ENCODE results near the gene PPP1R12B.
A peak's percentile ranks its signal among the peaks of the same experiment; 100 is the strongest.
"Not testable (repeated sequence)": the region's sequence is repeated elsewhere in the genome, so short reads cannot be mapped to it uniquely, and the experiment has no call there.

The PPP1R12B gene

DNA sequence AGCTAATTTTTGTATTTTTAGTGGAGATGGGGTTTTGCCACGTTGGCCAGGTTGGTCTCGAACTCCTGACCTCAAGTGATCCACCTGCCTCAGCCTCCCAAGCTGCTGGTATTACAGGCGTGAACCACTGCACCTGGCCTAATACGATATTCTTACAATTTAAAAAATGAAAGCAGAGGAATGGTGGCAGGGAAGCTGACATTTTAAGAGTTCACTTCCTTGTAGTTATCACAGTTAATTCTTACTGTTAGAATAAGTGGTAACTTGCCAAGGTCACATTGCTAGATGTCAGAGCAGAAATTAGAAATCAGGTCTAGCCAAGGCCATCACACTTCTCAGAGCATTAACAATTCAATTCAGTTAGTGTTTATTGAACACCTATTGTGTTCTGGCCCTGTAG is 207.5 kb downstream of the PPP1R12B start:
- not testable (repeated sequence) for DNase-seq (ENCODE audit: low spot score)

- not testable (repeated sequence) for DNase-seq (ENCODE audit: low spot score)
Measured at GRCh38 chr1:202557662-202558061, 209.2 kb downstream of the PPP1R12B start.

DNA sequence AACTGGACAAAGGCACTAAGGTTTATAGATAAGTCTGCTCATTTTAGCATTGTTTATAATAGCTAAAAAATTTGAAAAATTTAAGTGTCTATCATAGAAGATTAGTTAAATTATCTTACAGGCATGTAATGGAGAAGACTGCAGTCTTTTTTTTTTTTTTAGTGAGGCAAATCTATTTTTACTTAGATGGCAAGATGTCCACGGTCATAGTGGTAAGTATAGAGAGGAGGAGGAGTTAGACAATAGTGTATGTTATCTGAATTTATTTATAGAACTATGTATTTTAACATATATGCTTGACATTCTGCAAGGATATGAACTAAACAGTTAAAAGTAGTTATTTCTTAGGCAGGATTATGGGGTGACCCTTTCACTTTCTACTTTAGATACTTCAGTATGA is 212.7 kb downstream of the PPP1R12B start:
- DNase-seq (ENCODE audit: low spot score) = no peak

DNA sequence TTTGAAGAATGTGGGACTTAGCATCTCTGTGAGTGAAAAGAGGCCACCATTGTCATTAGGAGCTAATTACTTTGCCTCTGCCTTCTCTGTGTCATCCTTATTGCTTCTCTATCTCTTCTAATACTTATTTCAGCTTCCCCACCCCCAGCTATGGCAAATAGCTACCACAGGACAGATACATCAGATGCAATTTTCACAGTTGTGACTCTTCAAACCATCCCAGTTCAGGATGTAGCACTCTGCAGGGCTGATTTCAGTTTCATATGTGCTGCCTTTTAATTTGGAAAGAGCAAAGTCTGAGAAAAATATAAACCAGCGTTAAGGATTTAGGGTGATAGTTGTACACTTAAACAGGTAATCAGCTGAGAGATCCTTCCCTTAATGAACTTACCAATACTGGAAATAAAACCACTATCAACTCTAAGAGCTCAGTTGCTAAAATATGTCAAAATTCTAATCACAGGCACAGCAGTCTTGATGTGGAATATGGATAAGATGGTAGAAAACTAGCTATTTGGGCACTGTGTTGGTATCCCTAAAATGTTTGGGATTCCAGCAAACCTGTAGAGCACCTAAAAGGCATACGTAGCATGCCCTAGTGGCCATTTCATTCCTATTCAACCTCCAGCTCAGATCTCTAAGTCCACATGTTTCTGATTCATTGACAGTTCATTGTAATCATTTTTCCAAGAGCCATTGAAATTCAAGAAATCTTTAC is 213.4 kb downstream of the PPP1R12B start:
- peak; percentile 13 for DNase-seq (ENCODE audit: low spot score)

- DNase-seq (ENCODE audit: low spot score) = no peak
Measured at GRCh38 chr1:202562444-202563060, 214.1 kb downstream of the PPP1R12B start.

DNA sequence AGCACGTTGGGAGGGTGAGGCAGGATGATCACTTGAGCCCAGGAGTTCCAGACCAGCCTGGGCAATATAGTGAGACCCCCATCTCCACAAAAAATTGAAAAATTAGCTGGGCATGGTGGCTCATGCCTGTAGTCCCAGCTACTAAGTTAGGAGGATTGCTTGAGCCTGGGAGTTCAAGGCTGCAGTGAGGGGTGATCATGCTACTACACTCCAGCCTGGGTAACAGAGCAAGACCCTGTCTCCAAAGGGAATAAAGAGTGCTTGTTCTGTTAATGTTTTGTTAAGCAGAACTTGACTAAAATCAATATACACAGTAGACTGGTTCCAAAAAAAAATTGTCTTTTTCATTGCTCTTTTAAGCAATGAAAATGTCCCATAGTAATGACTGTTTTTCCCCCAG is 215.3 kb downstream of the PPP1R12B start:
- no peak for DNase-seq (ENCODE audit: low spot score)

DNA sequence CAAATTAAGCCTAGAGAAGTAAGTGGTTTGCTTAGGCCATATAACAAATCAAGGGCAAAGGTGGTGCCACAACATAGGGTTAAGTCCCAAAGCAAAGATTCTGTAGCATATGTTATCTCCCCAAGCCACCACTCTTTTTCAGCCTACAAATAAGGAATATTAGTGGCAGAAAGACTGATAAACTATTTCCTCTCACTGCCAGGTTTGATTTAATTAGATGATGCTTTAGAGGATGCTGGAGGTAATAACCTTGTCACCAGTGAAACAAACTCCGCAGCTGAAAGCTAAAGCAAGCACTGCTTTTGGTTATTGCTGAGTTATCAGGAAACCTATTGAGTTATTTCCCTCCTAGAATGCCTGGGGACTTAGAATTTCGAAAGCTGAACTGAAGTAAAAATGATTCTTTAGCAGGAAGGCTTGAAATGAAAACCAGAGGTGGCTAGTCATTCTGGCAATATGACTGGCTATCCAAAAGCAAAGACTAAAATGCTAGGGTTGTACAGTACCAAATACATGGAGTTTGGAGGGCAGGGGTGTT is 216.5 kb downstream of the PPP1R12B start:
- peak; percentile 45 for DNase-seq (ENCODE audit: low spot score)

DNA sequence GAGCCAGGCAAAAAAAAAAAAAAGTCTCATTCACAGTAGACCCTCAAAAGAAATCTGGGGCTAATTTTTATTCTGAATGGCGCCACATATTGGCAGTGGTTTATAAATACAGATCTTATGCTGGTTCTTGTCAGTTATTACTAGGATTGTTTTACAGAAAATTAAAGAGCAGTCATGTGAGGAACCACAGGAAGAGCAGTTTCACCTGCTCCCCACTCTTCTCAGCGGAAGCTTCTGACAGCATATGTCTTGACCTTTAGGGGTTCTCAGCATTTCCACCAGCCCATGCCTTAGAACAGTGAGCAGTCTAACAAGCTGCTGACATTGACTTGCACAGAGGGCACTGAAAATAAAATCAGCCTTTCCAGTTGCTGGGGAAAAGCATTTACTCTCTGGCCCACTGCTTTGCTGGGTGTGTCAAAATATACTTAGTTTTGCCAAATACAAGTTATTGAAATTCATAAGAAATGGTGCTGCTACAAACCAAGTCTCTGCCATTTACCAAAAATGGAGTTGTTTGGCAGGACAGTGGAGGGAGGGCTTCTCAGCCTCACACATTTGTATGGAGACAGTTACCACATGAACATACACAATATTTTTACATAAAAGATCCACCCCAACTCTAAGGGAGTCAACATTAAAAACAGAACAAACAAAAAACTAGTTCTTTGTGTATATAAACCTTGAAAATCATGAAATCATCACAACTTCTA is 217.5 kb downstream of the PPP1R12B start:
- peak; percentile 11 for DNase-seq (ENCODE audit: low spot score)

GRCh38 chr1:202567738-202568137 is 219.2 kb downstream of the PPP1R12B start:
- DNase-seq (ENCODE audit: low spot score) = no peak

DNA sequence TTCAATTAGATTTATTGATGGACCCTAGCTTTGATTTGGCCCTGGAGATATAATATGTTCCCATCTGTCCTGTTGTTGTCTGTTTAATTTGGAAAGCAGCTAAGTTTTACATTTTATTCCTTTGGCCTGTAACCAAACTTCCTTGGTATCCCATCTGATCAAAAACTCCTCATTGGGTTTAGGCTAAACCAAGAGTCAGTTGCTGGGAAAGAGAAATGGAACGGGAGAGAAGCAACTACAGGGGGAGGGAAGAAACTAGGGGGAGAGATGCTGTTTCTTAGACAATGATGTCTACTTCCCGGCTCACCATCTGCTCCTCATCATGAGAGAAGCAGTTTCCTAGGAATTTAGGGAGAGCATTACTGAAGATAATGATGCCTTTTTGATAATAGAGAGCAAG is 219.9 kb downstream of the PPP1R12B start:
- DNase-seq (ENCODE audit: low spot score) = no peak

- DNase-seq (ENCODE audit: low spot score) = no peak
Measured at GRCh38 chr1:202568826-202569225, 220.3 kb downstream of the PPP1R12B start.

DNA sequence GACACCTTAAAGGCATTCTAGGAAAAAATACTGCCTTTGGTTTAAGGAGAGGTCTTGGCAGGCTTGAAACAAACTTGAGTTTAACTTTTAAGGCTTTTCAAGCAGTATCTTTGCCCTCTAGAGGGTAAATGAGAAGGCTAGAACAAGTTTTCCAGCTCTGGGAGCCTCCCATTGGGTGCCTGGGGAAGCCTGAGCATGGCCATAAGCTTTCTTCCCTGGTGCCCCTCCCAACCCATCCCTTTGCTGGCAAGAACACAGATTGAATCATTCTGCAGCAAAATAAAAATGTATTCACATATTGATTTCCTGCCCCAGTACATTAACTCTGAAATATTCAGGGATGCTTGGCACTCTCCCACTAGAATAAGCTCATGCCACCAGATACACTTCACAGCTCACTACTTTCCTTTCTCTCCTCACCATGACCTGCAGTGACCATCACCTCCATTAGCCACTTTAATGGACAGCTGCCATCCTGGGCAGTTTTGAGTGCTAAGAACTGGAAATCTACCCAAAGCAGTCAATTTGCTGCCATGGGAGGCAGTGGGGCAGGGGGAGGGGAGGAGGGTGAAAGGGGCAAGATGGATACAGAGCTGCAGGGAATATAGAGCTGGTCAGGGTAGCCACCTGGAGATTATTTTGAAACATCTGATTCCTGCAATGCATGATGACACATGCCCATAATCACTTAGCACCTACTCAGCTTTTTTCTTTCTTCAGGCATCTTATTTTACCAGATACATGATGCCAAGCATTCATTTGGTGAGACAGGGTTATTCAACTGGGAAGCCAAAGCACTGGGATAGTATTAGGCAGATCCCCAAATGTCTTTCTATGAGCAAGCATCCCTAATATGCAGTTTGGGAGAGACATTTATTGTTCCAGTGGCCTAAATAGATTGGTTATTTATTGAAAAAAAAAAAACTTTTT is 221.2 kb downstream of the PPP1R12B start:
- no peak for DNase-seq (ENCODE audit: low spot score)

GRCh38 chr1:202571719-202572339 is 223.3 kb downstream of the PPP1R12B start:
- DNase-seq (ENCODE audit: low spot score) = peak; percentile 46

- no peak for DNase-seq (ENCODE audit: low spot score)
Measured at GRCh38 chr1:202572867-202573266, 224.4 kb downstream of the PPP1R12B start.

DNA sequence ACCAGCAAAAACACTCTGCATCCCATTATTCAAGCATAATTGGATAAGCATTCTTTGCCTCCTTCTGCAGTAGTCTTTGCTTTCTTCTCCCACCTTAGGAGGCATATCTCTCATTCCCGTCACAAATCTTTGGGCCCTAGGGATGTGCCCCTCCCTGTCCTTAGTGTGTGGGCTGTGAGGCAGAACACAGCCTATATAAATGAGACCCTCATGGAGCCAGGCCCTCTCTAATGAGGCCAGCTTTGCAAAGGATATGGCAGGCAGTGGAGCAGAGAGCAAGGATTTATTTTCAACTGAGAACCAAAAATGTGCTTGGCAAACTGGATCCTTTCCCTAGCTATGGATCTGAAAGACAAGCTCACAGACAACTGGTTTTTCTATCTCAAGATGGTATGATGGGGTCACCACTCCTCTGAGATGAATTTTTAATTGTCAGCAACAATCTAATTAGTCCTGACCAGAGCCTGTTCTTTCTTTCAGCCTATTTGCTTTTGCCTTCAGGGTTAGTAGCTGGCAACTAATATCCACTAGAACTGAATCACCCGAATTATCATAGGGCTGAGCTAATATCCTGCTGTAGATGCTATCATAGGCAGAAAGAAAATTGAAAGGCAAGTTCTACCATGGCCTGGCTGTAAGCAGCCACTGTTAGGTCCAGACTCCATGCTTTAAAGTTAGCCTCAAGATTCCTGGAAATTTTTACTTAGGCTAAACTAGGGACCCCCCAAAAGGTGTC is 227.6 kb downstream of the PPP1R12B start:
- DNase-seq (ENCODE audit: low spot score) = no peak

- DNase-seq (ENCODE audit: low spot score) = no peak
Measured at GRCh38 chr1:202576816-202577215, 228.3 kb downstream of the PPP1R12B start.

- no peak for DNase-seq (ENCODE audit: low spot score)
Measured at GRCh38 chr1:202577381-202577780, 228.9 kb downstream of the PPP1R12B start.

- no peak for DNase-seq (ENCODE audit: low spot score)
Measured at GRCh38 chr1:202578001-202578504, 229.6 kb downstream of the PPP1R12B start.

- DNase-seq (ENCODE audit: low spot score) = no peak
Measured at GRCh38 chr1:202578565-202578964, 230.1 kb downstream of the PPP1R12B start.

- no peak for DNase-seq (ENCODE audit: low spot score)
Measured at GRCh38 chr1:202579806-202580205, 231.3 kb downstream of the PPP1R12B start.
